Loucy (cell line): ENCODE data around the gene PRDM8.

Experiments
- H2AFZ ChIP-seq: fragments of 200-600 bp; sonication (generic); 2 replicates; pipeline ENCODE4 v1.6.0; 2016; ENCODE audit warnings: antibody characterized with exemption, mild to moderate bottlenecking, low read length, moderate library complexity
- H3F3A ChIP-seq: fragments of 200-600 bp; 2 replicates; pipeline ENCODE4 v1.6.0; 2016; ENCODE audit warnings: antibody characterized with exemption, low read depth, mild to moderate bottlenecking
- H3K27me3 ChIP-seq: fragments of 200-600 bp; sonication (generic); 2 replicates; pipeline ENCODE4 v1.6.1; 2014; ENCODE audit warnings: low read length, mild to moderate bottlenecking; ENCODE audit not compliant: insufficient read depth, poor library complexity, severe bottlenecking
- H3K36me3 ChIP-seq: fragments of 200-600 bp; sonication (generic); 2 replicates; pipeline ENCODE4 v1.6.1; 2016; ENCODE audit warnings: low read length; ENCODE audit not compliant: insufficient read depth
- H3K4me1 ChIP-seq: fragments of 200-600 bp; sonication (generic); 2 replicates; pipeline ENCODE4 v1.5.1; 2014; ENCODE audit warnings: low read length, mild to moderate bottlenecking; ENCODE audit not compliant: insufficient read depth, poor library complexity, severe bottlenecking
- H3K4me2 ChIP-seq: fragments of 200-600 bp; sonication (generic); 2 replicates; pipeline ENCODE4 v1.6.0; 2014; ENCODE audit warnings: antibody characterized with exemption, low read length, low read depth, mild to moderate bottlenecking; ENCODE audit not compliant: poor library complexity, severe bottlenecking
- H3K4me3 ChIP-seq: fragments of 200-600 bp; sonication (generic); 2 replicates; pipeline ENCODE4 v1.5.1; 2014; ENCODE audit warnings: low read length, mild to moderate bottlenecking, mixed read lengths; ENCODE audit not compliant: poor library complexity, severe bottlenecking
- H3K79me2 ChIP-seq: fragments of 200-600 bp; sonication (generic); 2 replicates; pipeline ENCODE4 v1.6.1; 2014; ENCODE audit warnings: low read length; ENCODE audit not compliant: insufficient read depth
- H3K9ac ChIP-seq: fragments of 200-600 bp; sonication (generic); 2 replicates; pipeline ENCODE4 v1.6.0; 2014; ENCODE audit warnings: mild to moderate bottlenecking, low read depth, low read length, moderate library complexity; ENCODE audit not compliant: poor library complexity, severe bottlenecking
- H3K9me2 ChIP-seq: fragments of 200-600 bp; sonication (generic); replicated peaks from 2 replicates; pipeline ENCODE4 v1.6.1; 2016; ENCODE audit warnings: low read depth, low read length, mixed read lengths
- H3K9me3 ChIP-seq: fragments of 200-600 bp; sonication (generic); 2 replicates; pipeline ENCODE4 v1.6.1; 2014; ENCODE audit warnings: mild to moderate bottlenecking, antibody characterized with exemption, low read length, low read depth; ENCODE audit not compliant: insufficient read depth
- H4K20me1 ChIP-seq: fragments of 200-600 bp; sonication (generic); 2 replicates; pipeline ENCODE4 v1.6.0; 2014; ENCODE audit warnings: antibody characterized with exemption, low read length, mild to moderate bottlenecking; ENCODE audit not compliant: insufficient read depth, poor library complexity, severe bottlenecking
- CTCF ChIP-seq: fragments of 200-600 bp; sonication (generic); conservative IDR thresholded peaks from 2 replicates; pipeline ENCODE4 v1.5.1; 2014; ENCODE audit warnings: mild to moderate bottlenecking, antibody characterized with exemption, low read length
- EZH2phosphoT487 ChIP-seq: fragments of 200-600 bp; IDR thresholded peaks from 2 replicates; pipeline ENCODE4 v1.6.1; 2018; ENCODE audit warnings: antibody characterized with exemption, mild to moderate bottlenecking, moderate library complexity, borderline replicate concordance

The PRDM8 gene

GRCh38 chr4:80182237-80182866 lies 15.0 kb upstream of the PRDM8 start:
- peak overlapping the region; percentile 98 for H3K4me2 ChIP-seq
- no peaks in the 10 kb centered on the region for H3K9me3 ChIP-seq
- no peak overlapping the region for H2AFZ ChIP-seq
- TF ChIP-seq EZH2phosphoT487, result no peak
- H3K4me3 ChIP-seq, result peak overlapping the region; percentile 93
- H3K36me3 ChIP-seq, result no peaks in the 10 kb centered on the region
- peaks cover 4% of the 10 kb centered on the region; the same call in 1 of the 2 replicates for H3F3A ChIP-seq
- H4K20me1 ChIP-seq, result no peaks in the 10 kb centered on the region
- peak overlapping the region; percentile 98 for H3K9ac ChIP-seq
- no peaks in the 10 kb centered on the region for H3K27me3 ChIP-seq
- peaks cover 55% of the 10 kb centered on the region for H3K4me1 ChIP-seq
- no peaks in the 10 kb centered on the region for H3K9me2 ChIP-seq
- H3K79me2 ChIP-seq, result peaks cover 48% of the 10 kb centered on the region

- Histone ChIP-seq H3K79me2 (peaks cover 59% of the 10 kb centered on the region), H3K9me2 (no peaks in the 10 kb centered on the region), H2AFZ (peak overlapping the region; percentile 64; the same call in 1 of the 2 replicates), H3K9me3 (no peaks in the 10 kb centered on the region), H3K4me1 (peaks cover 64% of the 10 kb centered on the region), H4K20me1 (no peaks in the 10 kb centered on the region), H3K4me3 (peak overlapping the region; percentile 93), H3F3A (peaks cover 4% of the 10 kb centered on the region; the same call in 1 of the 2 replicates), H3K36me3 (no peaks in the 10 kb centered on the region), H3K9ac (peak overlapping the region; percentile 98), H3K27me3 (no peaks in the 10 kb centered on the region), H3K4me2 (peak overlapping the region; percentile 98)
- TF ChIP-seq CTCF (no peak), EZH2phosphoT487 (no peak)
Measured at GRCh38 chr4:80183250-80184052, 13.9 kb upstream of the PRDM8 start.

GRCh38 chr4:80184053-80184824 lies 13.1 kb upstream of the PRDM8 start:
- no peaks in the 10 kb centered on the region for H3K9me2 ChIP-seq
- peak overlapping the region; percentile 98 for H3K4me2 ChIP-seq
- H3K36me3 ChIP-seq, result no peaks in the 10 kb centered on the region
- H2AFZ ChIP-seq, result peak overlapping the region; percentile 90
- peaks cover 4% of the 10 kb centered on the region; the same call in 1 of the 2 replicates for H3F3A ChIP-seq
- no peaks in the 10 kb centered on the region for H3K9me3 ChIP-seq
- H3K79me2 ChIP-seq, result peaks cover 67% of the 10 kb centered on the region
- H3K4me3 ChIP-seq, result peak overlapping the region; percentile 93
- H3K9ac ChIP-seq, result peak overlapping the region; percentile 98
- no peaks in the 10 kb centered on the region for H4K20me1 ChIP-seq
- peaks cover 64% of the 10 kb centered on the region for H3K4me1 ChIP-seq
- TF ChIP-seq CTCF (peak; percentile 77), EZH2phosphoT487 (no peak)
- no peaks in the 10 kb centered on the region for H3K27me3 ChIP-seq
